GM12878 (cell line): ENCODE data around the gene SFSWAP. TPM values are rescaled to one million over a fixed set of nuclear protein-coding genes. Genes with fewer than 3 reads are reported as not detected.

Experiments used
- ATAC-seq: fragments of 200-7000 bp; cut with Tn5 transposase; 3 replicates; pipeline ENCODE4 v1.9.1; 2020; ENCODE audit warnings: mild to moderate bottlenecking, moderate library complexity
- BruUV-seq: library from RNA; stranded (reverse); fragments of 400-500 nt; replicated peaks from 2 replicates; lab custom pipeline; 2021; lab: Mats Ljungman, UMichigan
- CTCF ChIA-PET: fragments of 300-600 bp; sonication (Branson Sonifier 250); formaldehyde crosslinking; extraction: SDS; loops from one replicate; lab custom pipeline; 2021; ENCODE audit warnings: inconsistent platforms; lab: Yijun Ruan, JAX
- POLR2A ChIA-PET: fragments of 350-600 bp; formaldehyde crosslinking; extraction: SDS; loops from one replicate; lab custom pipeline; 2021; ENCODE audit warnings: inconsistent platforms; lab: Charles Lee
- RAD21 ChIA-PET: fragments of 300-600 bp; sonication (Branson Sonifier 250); formaldehyde crosslinking; loops from one replicate; lab custom pipeline; 2023; ENCODE audit warnings: antibody characterized with exemption; ENCODE audit not compliant: unreplicated experiment; lab: Charles Lee
- SMC1A ChIA-PET: fragments of 300-600 bp; sonication (Branson Sonifier 250); formaldehyde crosslinking; loops from one replicate; lab custom pipeline; 2023; ENCODE audit not compliant: unreplicated experiment, uncharacterized antibody; lab: Charles Lee
- DNase-seq: peaks from one replicate; pipeline ENCODE4 v3.0.0-alpha.2; 2011; ENCODE audit warnings: low read depth, low spot score
- FAIRE-seq: peaks from 3 replicates; lab custom pipeline; 2011; peaks lifted over from hg19 to GRCh38; lab: Jason Lieb, UNC
- H2AFZ ChIP-seq: 2 replicates; pipeline ENCODE4 v1.6.0; 2011; ENCODE audit warnings: low read depth, low read length, control low read depth; ENCODE audit not compliant: control insufficient read depth
- H3K27ac ChIP-seq: 2 replicates; pipeline ENCODE4 v1.5.1; 2011; ENCODE audit warnings: control low read depth; ENCODE audit not compliant: control insufficient read depth, insufficient read depth
- H3K27me3 ChIP-seq, 2 experiments: replicated peaks in 1 of 2; 2 replicates each; pipeline versions ENCODE4 v1.6.0 to v1.6.1; 2011; ENCODE audit warnings: low read length in 1 of 2; ENCODE audit not compliant: control insufficient read depth in 2 of 2, insufficient read depth in 2 of 2
- H3K36me3 ChIP-seq, 2 experiments: 2 replicates each; pipeline ENCODE4 v1.5.1; 2011; ENCODE audit warnings: low read length in 1 of 2; ENCODE audit not compliant: control insufficient read depth in 2 of 2, insufficient read depth in 2 of 2
- H3K4me1 ChIP-seq: 2 replicates; pipeline ENCODE4 v1.6.1; 2011; ENCODE audit warnings: mild to moderate bottlenecking, low read length, moderate library complexity, mixed read lengths; ENCODE audit not compliant: control insufficient read depth, insufficient read depth
- H3K4me2 ChIP-seq: 2 replicates; pipeline ENCODE4 v1.6.0; 2011; ENCODE audit warnings: control low read depth; ENCODE audit not compliant: control insufficient read depth, insufficient read depth
- H3K4me3 ChIP-seq: fragments of 200-600 bp; sonication (generic); 2 replicates; pipeline ENCODE4 v1.5.1; 2016
- H3K79me2 ChIP-seq: 2 replicates; pipeline ENCODE4 v1.6.0; 2011; ENCODE audit warnings: low read length; ENCODE audit not compliant: control insufficient read depth, insufficient read depth
- H3K9ac ChIP-seq: 2 replicates; pipeline ENCODE4 v1.8.0; 2011; ENCODE audit warnings: low read length, control low read depth, mixed read lengths; ENCODE audit not compliant: control insufficient read depth, insufficient read depth
- H3K9me3 ChIP-seq: replicated peaks from 3 replicates; pipeline ENCODE4 v1.5.1; 2011; ENCODE audit warnings: mild to moderate bottlenecking, low read length; ENCODE audit not compliant: control insufficient read depth, insufficient read depth
- H4K20me1 ChIP-seq: 2 replicates; pipeline ENCODE4 v1.6.0; 2011; ENCODE audit not compliant: control insufficient read depth, insufficient read depth
- ATF7 ChIP-seq: fragments of 450-650 bp; IDR thresholded peaks from 2 replicates; pipeline ENCODE4 v1.6.1; 2016; ENCODE audit warnings: low read depth, mild to moderate bottlenecking
- BMI1 ChIP-seq: fragments of 450-650 bp; IDR thresholded peaks from 2 replicates; pipeline ENCODE4 v1.6.1; 2016; ENCODE audit warnings: mild to moderate bottlenecking, moderate library complexity, borderline replicate concordance
- CBFB ChIP-seq: IDR thresholded peaks from 2 replicates; pipeline ENCODE4 v1.6.1; 2016; ENCODE audit warnings: antibody characterized with exemption, low read depth
- CHD2 ChIP-seq: IDR thresholded peaks from 2 replicates; pipeline ENCODE4 v1.6.1; 2011; ENCODE audit warnings: low read depth, low read length, improper control_type of control experiment, borderline replicate concordance
- CUX1 ChIP-seq: IDR thresholded peaks from 2 replicates; pipeline ENCODE4 v1.6.1; 2012; ENCODE audit warnings: improper control_type of control experiment, low read depth, low read length; ENCODE audit not compliant: insufficient replicate concordance
- ESRRA ChIP-seq: IDR thresholded peaks from 2 replicates; pipeline ENCODE4 v1.6.1; 2012; ENCODE audit warnings: mild to moderate bottlenecking, low read length, improper control_type of control experiment
- FOXM1 ChIP-seq: IDR thresholded peaks from 2 replicates; pipeline ENCODE4 v1.6.1; 2012; ENCODE audit warnings: low read depth, mild to moderate bottlenecking, inconsistent platforms, low read length, moderate library complexity
- HDAC6 ChIP-seq: fragments of 200-600 bp; sonication (generic); IDR thresholded peaks from one replicate; pipeline ENCODE4 v1.8.0; 2017; ENCODE audit warnings: antibody characterized with exemption; ENCODE audit not compliant: unreplicated experiment
- MEF2A ChIP-seq: IDR thresholded peaks from 2 replicates; pipeline ENCODE4 v1.6.1; 2011; ENCODE audit warnings: low read depth, mild to moderate bottlenecking, low read length, moderate library complexity; ENCODE audit not compliant: insufficient read depth
- NR2C2 ChIP-seq: IDR thresholded peaks from 2 replicates; pipeline ENCODE4 v1.6.1; 2011; ENCODE audit warnings: borderline replicate concordance, low read depth; ENCODE audit not compliant: control insufficient read depth, insufficient read length
- PML ChIP-seq: IDR thresholded peaks from 2 replicates; pipeline ENCODE4 v1.6.1; 2012; ENCODE audit warnings: low read length, inconsistent platforms
- SMAD5 ChIP-seq: IDR thresholded peaks from 2 replicates; pipeline ENCODE4 v1.6.1; 2016; ENCODE audit warnings: antibody characterized with exemption, low read depth
- ZBTB33 ChIP-seq: fragments of 450-650 bp; IDR thresholded peaks from 2 replicates; pipeline ENCODE4 v1.6.1; 2017; ENCODE audit warnings: mild to moderate bottlenecking
- ZNF207 ChIP-seq: fragments of 450-650 bp; IDR thresholded peaks from 2 replicates; pipeline ENCODE4 v1.6.1; 2014; ENCODE audit warnings: antibody characterized with exemption, mild to moderate bottlenecking, borderline replicate concordance
- ZSCAN29 ChIP-seq: fragments of 450-650 bp; IDR thresholded peaks from 2 replicates; pipeline ENCODE4 v1.6.1; 2017; ENCODE audit warnings: mild to moderate bottlenecking, moderate library complexity
- WGBS: methylation state at CpG from one replicate; pipeline ENCODE4 v1.1.6; 2016; ENCODE audit warnings: low lambda C conversion rate; ENCODE audit not compliant: insufficient replicate concordance, insufficient coverage; ENCODE audit errors: missing lambda C conversion rate; 5-methylcytosine and 5-hydroxymethylcytosine counted together
- in situ Hi-C: fragments of 300-500 bp; cut with MboI; formaldehyde crosslinking; loops from 9 replicates; pipeline ENCODE4 v1.14.3; 2018; ENCODE audit warnings: mixed read lengths
- intact Hi-C: fragments of 100-400 bp; cut with micrococcal nuclease; formaldehyde crosslinking; loops from one replicate; pipeline ENCODE4 v1.14.2; 2022; ENCODE audit not compliant: unreplicated experiment
- polyA plus RNA-seq, 11 experiments: library from polyadenylated mRNA; depleted of rRNA in 4 of 11; unstranded in 6 of 11; stranded (reverse) in 5 of 11; fragments of >200 nt; fragmentation: Nextera tagmentation in 4 of 11; fragmentation: Illumina TruSeq in 1 of 11; extraction: Ambion mirVana in 4 of 11; extraction: Trizol in 1 of 11; gene quantifications; 1 replicate in 1 of 11; 2 replicates in 10 of 11; pipeline versions ENCODE4 v1.2.1 to v1.2.3, GENCODE V29; 2011 to 2016; ENCODE audit warnings: inconsistent platforms in 2 of 11, missing spikeins in 2 of 11, low read depth in 1 of 11
- total RNA-seq, 4 experiments: library from RNA; depleted of rRNA in 3 of 4; stranded (reverse); fragments of >200 nt in 3 of 4; fragmentation: Illumina TruSeq in 1 of 4; extraction: Trizol in 1 of 4; gene quantifications; 2 replicates each; pipeline versions ENCODE4 v1.2.1 to v1.2.3, GENCODE V29; 2013 to 2021

SFSWAP gene
- total and polyA plus RNA-seq, 10 of the 15 experiments (the other 5 are each of a cell fraction or from before 2014, with no cell fraction given), result 1.8 to 48.6 (median 25.0) TPM

GRCh38 chr12:131825146-131825892 lies 114.4 kb downstream of the SFSWAP start (continued):
- TF ChIP-seq ZNF207 (no peak), HDAC6 (no peak), FOXM1 (no peak)
- TF ChIP-seq, all 136 proteins: peak for 0

- SMC1A ChIA-PET, result no interaction called here
- POLR2A ChIA-PET, result no interaction called here
- H3K4me2 ChIP-seq, result no peak overlapping the region
- DNase-seq (no peak), ATAC-seq (no peak), FAIRE-seq (no peak)
- H3K27ac ChIP-seq, result no peak overlapping the region
- intact Hi-C loops (no loop called here), in situ Hi-C loops (loop anchor here (10.0 kb wide), 1 partner anchor 722 kb away; no protein-coding TSS in a partner anchor)
- H4K20me1 ChIP-seq, result no peaks in the 10 kb centered on the region
- 74% methylated on average over 23 of the region's 23 CpGs for WGBS
- CTCF ChIA-PET, result interaction anchor here (0.7 to 1.1 kb wide), 3 partner anchors 236 to 721 kb away, joined by 3 to 5 read pairs (median 5); no protein-coding TSS in a partner anchor
- H3K27me3 ChIP-seq, result peaks cover 7 to 9% of the 10 kb centered on the region in 2 experiments
- H3K9ac ChIP-seq, result no peak overlapping the region
- no peaks in the 10 kb centered on the region for H3K9me3 ChIP-seq
- no peak overlapping the region for H2AFZ ChIP-seq
- RAD21 ChIA-PET, result no interaction called here
- no peaks in the 10 kb centered on the region for H3K79me2 ChIP-seq
- H3K36me3 ChIP-seq, result no peaks in the 10 kb centered on the region
- H3K4me3 ChIP-seq, result no peak overlapping the region
- BruUV-seq, result no TSS peak
- H3K4me1 ChIP-seq, result no peaks in the 10 kb centered on the region
- no peak for TF ChIP-seq CHD2
- no peak for TF ChIP-seq CUX1
- no peak for TF ChIP-seq NR2C2
- TF ChIP-seq PML, result no peak
- no peak for TF ChIP-seq ZSCAN29
- TF ChIP-seq ZBTB33, result no peak
- no peak for TF ChIP-seq ESRRA
- no peak for TF ChIP-seq CBFB
- no peak for TF ChIP-seq SMAD5
- TF ChIP-seq BMI1, result no peak
- no peak for TF ChIP-seq MEF2A
- no peak for TF ChIP-seq ATF7
Observed at GRCh38 chr12:131826097-131826928, 115.4 kb downstream of the SFSWAP start.
